CD4-positive, alpha-beta memory T cell (primary cell): ENCODE data around the gene SMYD3. TPM values are rescaled to one million over a fixed set of nuclear protein-coding genes. Genes with fewer than 3 reads are reported as not detected.

Experiments
- CTCF ChIA-PET: fragments of 350-600 bp; sonication (Branson Sonifier 250); formaldehyde crosslinking; loops from one replicate; lab custom pipeline; 2021; ENCODE audit warnings: inconsistent platforms; ENCODE audit not compliant: partially characterized antibody; lab: Charles Lee
- POLR2A ChIA-PET: fragments of 350-600 bp; sonication (Branson Sonifier 250); formaldehyde crosslinking; loops from one replicate; lab custom pipeline; 2021; ENCODE audit not compliant: partially characterized antibody; lab: Charles Lee
- DNase-seq, 5 donors: peaks; one replicate each; pipeline versions ENCODE4 v3.0.0 to v3.0.0-alpha.2; 2020 to 2022; ENCODE audit warnings: mixed read lengths in 1 of 5
- H3K27ac ChIP-seq: one replicate; pipeline ENCODE4 v1.7.0; 2013; ENCODE audit warnings: low read depth, low read length
- H3K27me3 ChIP-seq: 2 replicates; pipeline ENCODE4 v1.7.0; 2013; ENCODE audit warnings: mild to moderate bottlenecking, low read length, moderate library complexity; ENCODE audit not compliant: insufficient read depth
- H3K36me3 ChIP-seq: 2 replicates; pipeline ENCODE4 v1.7.0; 2013; ENCODE audit warnings: mild to moderate bottlenecking, low read length, moderate library complexity; ENCODE audit not compliant: insufficient read depth
- H3K4me1 ChIP-seq: 2 replicates; pipeline ENCODE4 v1.7.0; 2013; ENCODE audit warnings: mild to moderate bottlenecking, low read length, moderate library complexity; ENCODE audit not compliant: insufficient read depth
- H3K4me3 ChIP-seq, 2 donors: one replicate each; pipeline ENCODE4 v1.7.0; 2013; ENCODE audit warnings: low read length in 2 of 2, mild to moderate bottlenecking in 1 of 2
- H3K9me3 ChIP-seq, 2 donors: one replicate each; pipeline ENCODE4 v1.7.0; 2013; ENCODE audit warnings: low read length in 2 of 2, control low read depth in 1 of 2; ENCODE audit not compliant: control insufficient read depth in 1 of 2
- H3K27ac Mint-ChIP-seq, 7 donors: one replicate each; pipeline ENCODE4 v1.8.0; 2020 to 2021; ENCODE audit warnings: mixed read lengths in 7 of 7, mild to moderate bottlenecking in 6 of 7, inconsistent platforms in 3 of 7, moderate library complexity in 3 of 7
- H3K27me3 Mint-ChIP-seq, 2 donors: one replicate each; pipeline ENCODE4 v1.8.0; 2020 to 2021; ENCODE audit warnings: mixed read lengths in 2 of 2
- H3K36me3 Mint-ChIP-seq, 2 donors: one replicate each; pipeline ENCODE4 v1.8.0; 2020 to 2021; ENCODE audit warnings: mixed read lengths in 2 of 2, inconsistent platforms in 1 of 2, mild to moderate bottlenecking in 1 of 2
- H3K4me1 Mint-ChIP-seq, 4 donors: one replicate each; pipeline ENCODE4 v1.8.0; 2020 to 2021; ENCODE audit warnings: mixed read lengths in 4 of 4, mild to moderate bottlenecking in 1 of 4
- H3K4me3 Mint-ChIP-seq, 8 donors: one replicate each; pipeline ENCODE4 v1.8.0; 2020 to 2021; ENCODE audit warnings: mixed read lengths in 8 of 8, mild to moderate bottlenecking in 7 of 8, moderate library complexity in 6 of 8, inconsistent platforms in 3 of 8
- H3K9me3 Mint-ChIP-seq, 8 donors: one replicate each; pipeline ENCODE4 v1.8.0; 2020 to 2021; ENCODE audit warnings: mixed read lengths in 8 of 8, mild to moderate bottlenecking in 5 of 8, inconsistent platforms in 3 of 8, moderate library complexity in 1 of 8
- intact Hi-C: fragments of 100-400 bp; cut with micrococcal nuclease; formaldehyde crosslinking; loops from one replicate; pipeline ENCODE4 v1.15.1; 2023
- polyA plus RNA-seq, 2 donors: library from polyadenylated mRNA; unstranded; fragments of 300-500 nt; fragmentation: Illumina TruSeq; gene quantifications; one replicate each; pipeline ENCODE4 v1.2.3, GENCODE V29; 2021
- total RNA-seq, 2 experiments: library from RNA; stranded (reverse); gene quantifications; one replicate each; pipeline ENCODE4 v1.2.3, GENCODE V29; 2021

SMYD3 gene
- total and polyA plus RNA-seq, 4 experiments from 2014 or later: 19.5 to 28.9 (median 22.9) TPM

- intact Hi-C loops: no loop called here
- no peak overlapping the region for H3K27ac ChIP-seq
- Mint-ChIP-seq H3K9me3 (peaks cover 0 to 4% (median 0%) of the 10 kb centered on the region in 8 donors), H3K27ac (peak overlapping the region in 1 of 7 donors; percentile 19), H3K27me3 (no peaks in the 10 kb centered on the region), H3K4me1 (no peaks in the 10 kb centered on the region), H3K36me3 (peaks cover 20 to 33% of the 10 kb centered on the region in 2 donors), H3K4me3 (no peak overlapping the region)
- H3K27me3 ChIP-seq: no peaks in the 10 kb centered on the region
- no peaks in the 10 kb centered on the region for H3K9me3 ChIP-seq
- POLR2A ChIA-PET: no interaction called here
- DNase-seq: no peak
- no peak overlapping the region for H3K4me3 ChIP-seq
- CTCF ChIA-PET: no interaction called here
- H3K4me1 ChIP-seq: no peaks in the 10 kb centered on the region
- H3K36me3 ChIP-seq: no peaks in the 10 kb centered on the region
Measured at GRCh38 chr1:246176126-246177024, 330.7 kb downstream of the SMYD3 start.

GRCh38 chr1:246170574-246171261, 336.4 kb downstream of the SMYD3 start:
- Mint-ChIP-seq H3K27ac (no peak overlapping the region), H3K36me3 (peaks cover 1 to 11% of the 10 kb centered on the region in 2 donors), H3K27me3 (no peaks in the 10 kb centered on the region), H3K9me3 (peaks cover 0 to 4% (median 0%) of the 10 kb centered on the region in 8 donors), H3K4me1 (no peaks in the 10 kb centered on the region), H3K4me3 (no peak overlapping the region)
- intact Hi-C loops: no loop called here
- Histone ChIP-seq H3K4me3 (no peak overlapping the region), H3K27ac (no peak overlapping the region), H3K9me3 (no peaks in the 10 kb centered on the region), H3K27me3 (no peaks in the 10 kb centered on the region), H3K4me1 (no peaks in the 10 kb centered on the region), H3K36me3 (no peaks in the 10 kb centered on the region)
- ChIA-PET POLR2A (no interaction called here), CTCF (no interaction called here)
- DNase-seq: no peak

GRCh38 chr1:246169486-246169885, 337.6 kb downstream of the SMYD3 start:
- no peaks in the 10 kb centered on the region for H3K4me1 Mint-ChIP-seq
- Histone ChIP-seq H3K27ac (no peak overlapping the region), H3K36me3 (no peaks in the 10 kb centered on the region), H3K4me3 (no peak overlapping the region), H3K27me3 (no peaks in the 10 kb centered on the region), H3K9me3 (no peaks in the 10 kb centered on the region), H3K4me1 (no peaks in the 10 kb centered on the region)
- POLR2A ChIA-PET: no interaction called here
- no peak for DNase-seq
- intact Hi-C loops: no loop called here
- H3K27me3 Mint-ChIP-seq: no peaks in the 10 kb centered on the region
- H3K27ac Mint-ChIP-seq: no peak overlapping the region
- H3K4me3 Mint-ChIP-seq: no peak overlapping the region
- H3K36me3 Mint-ChIP-seq: peaks cover 5 to 13% of the 10 kb centered on the region in 2 donors
- peaks cover 0 to 4% (median 0%) of the 10 kb centered on the region in 8 donors for H3K9me3 Mint-ChIP-seq
- CTCF ChIA-PET: no interaction called here

- Mint-ChIP-seq H3K36me3 (peaks cover 5 to 14% of the 10 kb centered on the region in 2 donors), H3K4me1 (no peaks in the 10 kb centered on the region), H3K27ac (no peak overlapping the region), H3K27me3 (no peaks in the 10 kb centered on the region), H3K4me3 (no peak overlapping the region), H3K9me3 (peaks cover 0 to 4% (median 0%) of the 10 kb centered on the region in 8 donors)
- Histone ChIP-seq H3K9me3 (no peaks in the 10 kb centered on the region), H3K4me1 (no peaks in the 10 kb centered on the region), H3K36me3 (no peaks in the 10 kb centered on the region), H3K27me3 (no peaks in the 10 kb centered on the region), H3K4me3 (no peak overlapping the region), H3K27ac (no peak overlapping the region)
- intact Hi-C loops: no loop called here
- ChIA-PET POLR2A (no interaction called here), CTCF (no interaction called here)
- DNase-seq: no peak
Measured at GRCh38 chr1:246169019-246169418, 338.1 kb downstream of the SMYD3 start.

GRCh38 chr1:246166841-246167240, 340.2 kb downstream of the SMYD3 start:
- H3K4me3 ChIP-seq: no peak overlapping the region
- intact Hi-C loops: no loop called here
- no peaks in the 10 kb centered on the region for H3K27me3 ChIP-seq
- Mint-ChIP-seq H3K27ac (no peak overlapping the region), H3K4me3 (no peak overlapping the region), H3K4me1 (no peaks in the 10 kb centered on the region), H3K36me3 (peaks cover 6 to 12% of the 10 kb centered on the region in 2 donors), H3K27me3 (peaks cover 0 to 2% of the 10 kb centered on the region in 2 donors), H3K9me3 (no peaks in the 10 kb centered on the region)
- CTCF ChIA-PET: no interaction called here
- no peak for DNase-seq
- H3K4me1 ChIP-seq: no peaks in the 10 kb centered on the region
- no peaks in the 10 kb centered on the region for H3K36me3 ChIP-seq
- POLR2A ChIA-PET: no interaction called here
- no peak overlapping the region for H3K27ac ChIP-seq
- H3K9me3 ChIP-seq: no peaks in the 10 kb centered on the region

GRCh38 chr1:246165826-246166709, 341.0 kb downstream of the SMYD3 start:
- no peak overlapping the region for H3K27ac Mint-ChIP-seq
- H3K4me3 ChIP-seq: no peak overlapping the region
- POLR2A ChIA-PET: no interaction called here
- H3K9me3 Mint-ChIP-seq: no peaks in the 10 kb centered on the region
- no peaks in the 10 kb centered on the region for H3K27me3 ChIP-seq
- H3K27me3 Mint-ChIP-seq: peaks cover 0 to 2% of the 10 kb centered on the region in 2 donors
- H3K36me3 ChIP-seq: no peaks in the 10 kb centered on the region
- CTCF ChIA-PET: no interaction called here
- no peaks in the 10 kb centered on the region for H3K4me1 ChIP-seq
- DNase-seq: no peak
- no peaks in the 10 kb centered on the region for H3K4me1 Mint-ChIP-seq
- no peak overlapping the region for H3K27ac ChIP-seq
- no peaks in the 10 kb centered on the region for H3K9me3 ChIP-seq
- intact Hi-C loops: no loop called here
- no peak overlapping the region for H3K4me3 Mint-ChIP-seq
- H3K36me3 Mint-ChIP-seq: peaks cover 7 to 18% of the 10 kb centered on the region in 2 donors

- CTCF ChIA-PET: no interaction called here
- peaks cover 0 to 2% (median under 1%) of the 10 kb centered on the region in 4 donors for H3K4me1 Mint-ChIP-seq
Measured at GRCh38 chr1:246164764-246165163, 342.3 kb downstream of the SMYD3 start.

More at GRCh38 chr1:246164764-246165163, 342.3 kb downstream of the SMYD3 start:
- Histone ChIP-seq H3K4me3 (no peak overlapping the region), H3K27ac (no peak overlapping the region), H3K36me3 (no peaks in the 10 kb centered on the region), H3K27me3 (no peaks in the 10 kb centered on the region), H3K9me3 (no peaks in the 10 kb centered on the region), H3K4me1 (no peaks in the 10 kb centered on the region)
- no peak overlapping the region for H3K4me3 Mint-ChIP-seq
- H3K27ac Mint-ChIP-seq: no peak overlapping the region
- intact Hi-C loops: no loop called here
- no peaks in the 10 kb centered on the region for H3K9me3 Mint-ChIP-seq
- peaks cover 0 to 2% of the 10 kb centered on the region in 2 donors for H3K27me3 Mint-ChIP-seq
- POLR2A ChIA-PET: no interaction called here
- peaks cover 7 to 27% of the 10 kb centered on the region in 2 donors for H3K36me3 Mint-ChIP-seq
- no peak for DNase-seq
